ENCODE measurements around the gene ABI3BP. TPM values are rescaled to one million over a fixed set of nuclear protein-coding genes. Genes with fewer than 3 reads are reported as not detected.

The ABI3BP gene
- polyA plus RNA-seq, 1 of the 3 experiments (the other 2 are of a cell fraction) = 8.4 TPM

- Histone ChIP-seq H4K20me1 (ENCODE audit: insufficient read depth) (no peaks in the 10 kb centered on the region), H2AFZ (ENCODE audit: low read depth) (no peak overlapping the region), H3F3A (replicated peaks; ENCODE audit: insufficient read depth) (no peaks in the 10 kb centered on the region), H3K9ac (no peak overlapping the region), H3K9me3 (no peaks in the 10 kb centered on the region), H3K27me3 (ENCODE audit: insufficient read depth) (no peaks in the 10 kb centered on the region), H3K36me3 (replicated peaks in 1 of 2; ENCODE audit: control insufficient read depth in 1 of 2, insufficient read depth in 2 of 2, low read length in 1 of 2) (no peaks in the 10 kb centered on the region), H3K27ac (ENCODE audit: low read depth in 2 of 2, low read length in 1 of 2) (no peak overlapping the region), H3K4me1 (ENCODE audit: control insufficient read depth in 1 of 2, insufficient read depth in 2 of 2, low read depth in 1 of 2, low read length in 1 of 2) (no peaks in the 10 kb centered on the region), H3K9me2 (no peaks in the 10 kb centered on the region), H3K4me3 (ENCODE audit: low read depth in 2 of 2, low read length in 1 of 2) (no peak overlapping the region), H3K4me2 (no peak overlapping the region), H3K79me2 (ENCODE audit: insufficient read depth) (no peaks in the 10 kb centered on the region)
- 90% methylated on average over 2 of the region's 2 CpGs for WGBS (ENCODE audit: low lambda C conversion rate)
- POLR2A ChIA-PET = no interaction called here
- CTCF ChIA-PET = interaction anchor here (0.8 kb wide), 1 partner anchor 12 kb away, joined by 3 read pairs; no protein-coding TSS in a partner anchor
- no peak for DNase-seq
- TF ChIP-seq EZH2phosphoT487 (IDR thresholded peaks at IDR 0.05; ENCODE audit: borderline replicate concordance, low read depth) = no peak
- TF ChIP-seq MXI1 (IDR thresholded peaks at IDR 0.05; ENCODE audit: low read depth, low read length) = no peak
- TF ChIP-seq TCF12 (IDR thresholded peaks at IDR 0.05) = no peak
- TF ChIP-seq MAX (IDR thresholded peaks at IDR 0.05; ENCODE audit: low read depth) = no peak
- TF ChIP-seq RCOR1 (IDR thresholded peaks at IDR 0.05; ENCODE audit: low read length) = no peak
- no peak for TF ChIP-seq USF2 (IDR thresholded peaks at IDR 0.05; ENCODE audit: borderline replicate concordance, low read depth, low read length)
Measured at GRCh38 chr3:100941451-100941850, 51.8 kb downstream of the ABI3BP start.

- H3K4me2 ChIP-seq = no peak overlapping the region
- no peak for DNase-seq
- WGBS (ENCODE audit: low lambda C conversion rate) = 81% methylated on average over 2 of the region's 2 CpGs
Measured at GRCh38 chr3:100941041-100941440, 52.2 kb downstream of the ABI3BP start.

More at GRCh38 chr3:100941041-100941440, 52.2 kb downstream of the ABI3BP start:
- Histone ChIP-seq H3K4me1 (ENCODE audit: control insufficient read depth in 1 of 2, insufficient read depth in 2 of 2, low read depth in 1 of 2, low read length in 1 of 2) (no peaks in the 10 kb centered on the region), H3K36me3 (replicated peaks in 1 of 2; ENCODE audit: control insufficient read depth in 1 of 2, insufficient read depth in 2 of 2, low read length in 1 of 2) (no peaks in the 10 kb centered on the region), H3K27me3 (ENCODE audit: insufficient read depth) (no peaks in the 10 kb centered on the region), H3K4me3 (ENCODE audit: low read depth in 2 of 2, low read length in 1 of 2) (no peak overlapping the region), H3K9me3 (no peaks in the 10 kb centered on the region), H3K9ac (no peak overlapping the region), H3K9me2 (no peaks in the 10 kb centered on the region), H3K79me2 (ENCODE audit: insufficient read depth) (no peaks in the 10 kb centered on the region), H4K20me1 (ENCODE audit: insufficient read depth) (no peaks in the 10 kb centered on the region), H3F3A (replicated peaks; ENCODE audit: insufficient read depth) (no peaks in the 10 kb centered on the region), H3K27ac (ENCODE audit: low read depth in 2 of 2, low read length in 1 of 2) (no peak overlapping the region), H2AFZ (ENCODE audit: low read depth) (no peak overlapping the region)
- TF ChIP-seq EP300 (IDR thresholded peaks at IDR 0.05; ENCODE audit: borderline replicate concordance in 1 of 2, low read depth in 1 of 2, low read length in 1 of 2) (no peak), FOSL2 (IDR thresholded peaks at IDR 0.05; ENCODE audit: borderline replicate concordance, low read depth) (no peak), NFIC (IDR thresholded peaks at IDR 0.05; ENCODE audit: borderline replicate concordance) (no peak), USF2 (IDR thresholded peaks at IDR 0.05; ENCODE audit: borderline replicate concordance, low read depth, low read length) (no peak), ELF1 (IDR thresholded peaks at IDR 0.05) (no peak), MEF2A (IDR thresholded peaks at IDR 0.05; ENCODE audit: borderline replicate concordance, low read depth) (no peak), MAX (IDR thresholded peaks at IDR 0.05; ENCODE audit: low read depth) (no peak), GABPA (IDR thresholded peaks at IDR 0.05; ENCODE audit: low read depth) (no peak), TEAD4 (IDR thresholded peaks at IDR 0.05; ENCODE audit: borderline replicate concordance, insufficient read depth) (no peak), ZBTB33 (IDR thresholded peaks at IDR 0.05; ENCODE audit: borderline replicate concordance, low read depth) (no peak), TAF1 (IDR thresholded peaks at IDR 0.05; ENCODE audit: borderline replicate concordance, low read depth, low read length) (no peak), SMC3 (IDR thresholded peaks at IDR 0.05; ENCODE audit: low read depth, low read length) (no peak), USF1 (IDR thresholded peaks at IDR 0.05; ENCODE audit: borderline replicate concordance, low read depth) (no peak), NRF1 (IDR thresholded peaks at IDR 0.05; ENCODE audit: low read depth, low read length) (no peak), RCOR1 (IDR thresholded peaks at IDR 0.05; ENCODE audit: low read length) (no peak), GATA2 (CRISPR knock-in tag; IDR thresholded peaks at IDR 0.05) (no peak), FOXJ3 (CRISPR knock-in tag; IDR thresholded peaks at IDR 0.05) (no peak)
- ChIA-PET POLR2A (no interaction called here), CTCF (interaction anchor here (0.8 kb wide), 1 partner anchor 12 kb away, joined by 3 read pairs; no protein-coding TSS in a partner anchor)
